ENCODE measurements around the gene ZNF98.

The ZNF98 gene

GRCh38 chr19:22422211-22422610, at the start of gene ZNF98:
TSS of gene ZNF98 (minus strand) at chr19:22422346. CDS start at chr19:22422224, 122 bp downstream.
- no peak for DNase-seq (ENCODE audit: low read depth)

GRCh38 chr19:22446605-22447004, 24.5 kb upstream of the ZNF98 start:
- no peak for DNase-seq (ENCODE audit: low read depth)

- no peak for DNase-seq (ENCODE audit: low read depth)
Observed at GRCh38 chr19:22438011-22438410, 15.9 kb upstream of the ZNF98 start.

GRCh38 chr19:22427960-22428913, 6.1 kb upstream of the ZNF98 start:
- DNase-seq (ENCODE audit: low read depth): no peak

- no peak for DNase-seq (ENCODE audit: low read depth)
Observed at GRCh38 chr19:22427547-22427946, 5.4 kb upstream of the ZNF98 start.

- DNase-seq (ENCODE audit: low read depth): no peak
Observed at GRCh38 chr19:22426901-22427300, 4.8 kb upstream of the ZNF98 start.

- DNase-seq (ENCODE audit: low read depth): no peak
Observed at GRCh38 chr19:22421797-22422196, 349 bp downstream of the ZNF98 start.

GRCh38 chr19:22354665-22355064, 67.5 kb downstream of the ZNF98 start:
- DNase-seq (ENCODE audit: low read depth): no peak
